ENCODE results near the gene C9orf153.
"Not testable (repeated sequence)": the region's sequence is repeated elsewhere in the genome, so short reads cannot be mapped to it uniquely, and the experiment has no call there.

C9orf153 gene

DNA sequence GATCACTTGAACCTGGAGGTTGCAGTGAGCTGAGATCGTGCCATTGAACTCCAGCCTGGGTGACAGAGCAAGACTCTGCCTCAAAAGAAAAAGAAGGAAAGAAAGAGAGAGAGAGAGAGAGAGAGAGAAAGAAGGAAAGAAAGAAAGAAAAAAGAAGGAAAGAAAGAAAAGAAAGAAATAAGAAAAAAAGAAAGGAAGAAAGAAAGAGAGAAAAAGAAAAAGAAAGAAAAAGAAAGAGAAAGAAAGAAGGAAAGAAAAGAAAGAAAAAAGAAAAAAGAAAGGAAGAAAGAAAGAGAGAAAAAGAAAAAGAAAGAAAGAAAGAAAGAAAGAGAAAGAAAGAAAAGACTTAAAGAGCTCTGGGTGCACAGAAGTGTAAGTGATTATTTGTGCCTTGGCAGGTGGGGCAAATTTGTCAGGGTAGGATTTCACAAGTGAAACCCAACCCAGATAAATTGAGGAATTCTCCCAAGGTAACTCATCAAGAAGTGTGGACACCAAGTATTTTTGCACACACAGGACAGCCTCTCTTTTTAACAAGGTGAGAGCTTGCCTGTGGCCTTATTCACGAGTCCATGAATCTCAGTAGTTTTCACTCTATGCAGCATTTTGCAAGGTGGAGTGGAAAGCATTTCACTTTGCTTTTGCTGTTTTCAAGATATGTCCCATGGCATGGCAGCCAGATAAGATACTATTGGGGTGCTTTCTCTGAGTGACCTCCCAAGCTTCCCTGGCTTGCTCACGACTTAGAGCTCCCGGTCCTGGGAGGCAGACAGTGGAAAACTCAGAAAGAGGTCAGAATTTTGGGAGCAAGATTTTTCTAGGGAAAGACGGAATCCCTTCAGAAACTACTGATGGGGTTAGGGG lies 57.8 kb downstream of the C9orf153 start:
- no peak overlapping the region for H3K4me3 ChIP-seq (ENCODE audit: low read length)
- no peak for DNase-seq (ENCODE audit: low read depth)
- TF ChIP-seq, protein P1, sequence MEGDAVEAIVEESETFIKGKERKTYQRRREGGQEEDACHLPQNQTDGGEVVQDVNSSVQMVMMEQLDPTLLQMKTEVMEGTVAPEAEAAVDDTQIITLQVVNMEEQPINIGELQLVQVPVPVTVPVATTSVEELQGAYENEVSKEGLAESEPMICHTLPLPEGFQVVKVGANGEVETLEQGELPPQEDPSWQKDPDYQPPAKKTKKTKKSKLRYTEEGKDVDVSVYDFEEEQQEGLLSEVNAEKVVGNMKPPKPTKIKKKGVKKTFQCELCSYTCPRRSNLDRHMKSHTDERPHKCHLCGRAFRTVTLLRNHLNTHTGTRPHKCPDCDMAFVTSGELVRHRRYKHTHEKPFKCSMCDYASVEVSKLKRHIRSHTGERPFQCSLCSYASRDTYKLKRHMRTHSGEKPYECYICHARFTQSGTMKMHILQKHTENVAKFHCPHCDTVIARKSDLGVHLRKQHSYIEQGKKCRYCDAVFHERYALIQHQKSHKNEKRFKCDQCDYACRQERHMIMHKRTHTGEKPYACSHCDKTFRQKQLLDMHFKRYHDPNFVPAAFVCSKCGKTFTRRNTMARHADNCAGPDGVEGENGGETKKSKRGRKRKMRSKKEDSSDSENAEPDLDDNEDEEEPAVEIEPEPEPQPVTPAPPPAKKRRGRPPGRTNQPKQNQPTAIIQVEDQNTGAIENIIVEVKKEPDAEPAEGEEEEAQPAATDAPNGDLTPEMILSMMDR (conservative IDR thresholded peaks at IDR 0.05; ENCODE audit: low read depth, low read length), result no peak

DNA sequence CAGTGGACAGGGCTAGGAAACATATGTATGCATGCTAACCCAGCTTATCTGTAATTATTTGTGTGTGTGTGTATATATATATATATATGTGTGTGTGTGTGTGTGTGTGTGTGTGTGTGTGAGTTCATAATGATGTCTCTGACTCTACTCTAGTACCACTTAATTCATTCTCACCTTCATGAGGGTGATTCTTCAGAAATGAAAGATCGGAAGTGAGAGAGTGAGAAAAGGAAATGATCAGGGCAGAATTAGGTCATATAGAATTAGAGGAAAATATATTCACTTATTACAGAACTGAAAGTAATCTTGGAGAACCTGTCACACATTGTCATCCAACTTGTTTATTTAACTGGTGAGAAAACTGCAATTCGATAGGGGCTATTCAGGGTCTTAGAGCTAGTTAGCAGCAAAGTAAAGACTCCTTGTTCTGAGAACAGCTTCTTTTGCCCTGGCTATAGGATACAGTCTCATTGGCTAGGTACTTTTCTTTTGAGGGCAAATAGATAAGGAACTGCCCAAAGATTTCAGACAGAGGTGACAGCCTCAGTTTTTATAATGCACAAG lies 58.8 kb downstream of the C9orf153 start:
- H3K4me3 ChIP-seq (ENCODE audit: low read length), result no peak overlapping the region
- no peak for DNase-seq (ENCODE audit: low read depth)
- TF ChIP-seq, protein P1 (conservative IDR thresholded peaks at IDR 0.05; ENCODE audit: low read depth, low read length), result no peak

DNA sequence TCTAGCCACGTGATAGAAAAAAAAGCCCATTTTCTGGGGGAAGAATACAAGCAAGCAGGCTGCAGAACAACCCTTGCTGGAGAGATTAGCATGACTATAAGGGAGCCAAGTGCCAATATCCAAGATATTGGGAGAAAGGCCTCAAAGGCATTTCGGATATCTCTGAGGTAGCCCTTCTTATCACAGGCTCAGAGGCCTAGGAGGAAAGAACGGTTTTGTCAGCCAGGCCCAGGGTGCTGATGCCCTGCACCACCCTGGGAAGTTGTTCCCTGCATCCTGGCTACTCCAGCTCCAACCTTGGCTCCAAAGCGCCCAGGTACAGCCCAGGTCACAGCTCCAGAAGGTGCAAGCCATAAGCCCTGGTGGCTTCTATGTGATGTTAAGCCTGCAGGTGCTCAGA lies 66.4 kb downstream of the C9orf153 start:
- TF ChIP-seq, protein P1 (conservative IDR thresholded peaks at IDR 0.05; ENCODE audit: low read depth, low read length), result no peak
- no peak overlapping the region for H3K4me3 ChIP-seq (ENCODE audit: low read length)
- DNase-seq (ENCODE audit: low read depth), result no peak

DNA sequence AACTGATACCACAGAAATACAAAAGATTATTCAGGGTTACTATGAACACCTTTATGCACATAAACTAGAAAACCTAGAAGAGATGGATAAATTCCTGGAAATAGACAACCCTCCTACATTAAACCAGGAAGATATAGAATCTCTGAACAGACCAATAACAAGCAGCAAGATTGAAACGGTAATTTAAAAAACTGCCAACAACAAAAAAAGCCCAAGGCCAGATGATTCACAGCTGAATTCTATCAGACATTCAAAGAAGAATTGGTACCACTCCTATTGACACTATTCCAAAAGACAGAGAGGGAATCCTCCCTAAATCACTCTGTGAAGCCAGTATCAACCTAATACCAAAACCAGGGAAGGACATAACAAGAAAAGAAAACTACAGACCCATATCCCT lies 68.8 kb downstream of the C9orf153 start:
- not testable (repeated sequence) for H3K4me3 ChIP-seq (ENCODE audit: low read length); DNase-seq (ENCODE audit: low read depth)

DNA sequence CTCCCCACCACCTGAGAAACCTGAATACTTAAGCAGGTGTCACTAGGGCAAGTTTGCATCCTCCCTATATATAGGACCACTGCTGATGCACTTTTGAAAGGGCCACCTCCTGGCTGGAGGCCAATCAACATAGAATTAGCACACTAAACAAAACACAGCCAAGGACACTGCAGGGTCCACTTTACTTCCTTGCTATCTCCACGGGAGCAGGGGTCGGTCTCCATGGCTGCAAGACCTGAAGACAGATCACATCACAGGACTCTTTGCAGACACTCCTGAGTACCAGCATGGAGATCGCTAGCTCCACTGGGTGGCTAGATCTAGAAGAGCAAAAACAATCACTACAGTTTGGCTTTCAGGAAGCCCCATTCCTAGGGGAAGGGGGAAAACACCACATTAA lies 72.3 kb downstream of the C9orf153 start:
- no peak overlapping the region for H3K4me3 ChIP-seq (ENCODE audit: low read length)
- DNase-seq (ENCODE audit: low read depth), result no peak
- TF ChIP-seq, protein P1 (conservative IDR thresholded peaks at IDR 0.05; ENCODE audit: low read depth, low read length), result no peak

DNA sequence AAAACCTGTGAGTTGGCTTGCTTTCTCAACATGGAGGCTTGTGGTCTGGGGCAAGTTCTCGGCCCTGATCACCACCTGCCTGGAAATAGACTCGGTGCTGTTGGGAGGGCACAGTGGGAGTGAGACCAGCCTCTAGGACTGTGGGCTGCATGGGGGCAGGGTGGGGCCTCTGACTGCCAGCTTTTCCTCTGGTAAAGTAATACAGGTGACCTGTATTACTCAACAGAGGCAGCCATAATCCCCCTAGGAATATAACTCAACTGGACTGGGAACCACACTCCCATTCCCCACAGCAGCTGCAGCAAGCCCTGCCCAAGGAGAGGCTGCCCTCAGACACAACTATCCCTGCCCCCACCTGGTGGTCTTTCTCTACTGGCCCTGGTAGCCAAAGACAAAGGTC lies 72.8 kb downstream of the C9orf153 start:
- no peak for DNase-seq (ENCODE audit: low read depth)
- TF ChIP-seq, protein P1 (conservative IDR thresholded peaks at IDR 0.05; ENCODE audit: low read depth, low read length), result no peak
- no peak overlapping the region for H3K4me3 ChIP-seq (ENCODE audit: low read length)

DNA sequence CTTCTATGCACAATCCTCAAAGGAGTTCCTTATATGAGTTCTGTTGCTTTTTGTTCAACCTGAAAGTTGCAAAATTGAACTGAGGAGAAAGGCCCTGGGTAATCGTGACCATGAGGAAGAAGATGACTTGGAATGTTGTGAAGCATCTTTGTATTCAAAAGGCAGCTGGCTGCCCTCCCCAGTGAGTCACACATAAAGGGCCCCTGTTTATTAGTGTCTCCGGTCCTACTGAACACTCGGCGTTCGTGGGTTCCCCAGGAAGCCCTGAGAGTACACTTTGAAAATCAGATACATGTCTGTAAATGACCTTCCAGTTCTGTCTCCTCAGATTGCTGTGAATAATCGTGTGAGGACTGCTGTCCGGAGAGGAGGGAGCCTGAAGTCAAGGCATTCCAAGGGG lies 73.6 kb downstream of the C9orf153 start:
- H3K4me3 ChIP-seq (ENCODE audit: low read length), result no peak overlapping the region
- TF ChIP-seq, protein P1 (conservative IDR thresholded peaks at IDR 0.05; ENCODE audit: low read depth, low read length), result no peak
- DNase-seq (ENCODE audit: low read depth), result no peak
